HCT116 (cell line): ENCODE measurements around the gene RC3H2. TPM values are rescaled to one million over a fixed set of nuclear protein-coding genes. Genes with fewer than 3 reads are reported as not detected.

Source experiments
- ATAC-seq: fragments of 200-7000 bp; cut with Tn5 transposase; 2 replicates; pipeline ENCODE4 v1.9.1; 2020; ENCODE audit warnings: mild to moderate bottlenecking, moderate library complexity
- BruUV-seq: library from RNA; stranded (reverse); fragments of 400-500 nt; replicated peaks from 2 replicates; lab custom pipeline; 2021; lab: Mats Ljungman, UMichigan
- CTCF ChIA-PET: fragments of 300-600 bp; sonication (Branson Sonifier 250); formaldehyde crosslinking; loops from one replicate; lab custom pipeline; 2021; ENCODE audit warnings: antibody characterized with exemption; lab: Charles Lee
- POLR2A ChIA-PET: fragments of 300-600, 350-600 bp; sonication (Branson Sonifier 250); formaldehyde crosslinking; loops from one replicate; lab custom pipeline; 2021; ENCODE audit warnings: antibody characterized with exemption; lab: Charles Lee
- RAD21 ChIA-PET, 2 experiments: fragments of 300-600 bp; sonication (Branson Sonifier 250); formaldehyde crosslinking; loops; one replicate each; lab custom pipeline; 2023; ENCODE audit warnings: low total read pairs in 2 of 2; ENCODE audit not compliant: uncharacterized antibody in 2 of 2, unreplicated experiment in 2 of 2, low non-redundant PET in 1 of 2; lab: Charles Lee
- DNase-seq: peaks from one replicate; pipeline ENCODE4 v3.0.0-alpha.2; 2010; ENCODE audit warnings: low read depth, low spot score
- H2AFZ ChIP-seq: fragments of 200-600 bp; shearing (Covaris generic), sonication (generic); 2 replicates; pipeline ENCODE4 v1.6.1; 2017; ENCODE audit warnings: low read depth, mixed run types, mixed read lengths, antibody characterized with exemption, low read length; ENCODE audit not compliant: poor library complexity, severe bottlenecking
- H3K27ac ChIP-seq: 2 replicates; pipeline ENCODE4 v1.5.1; 2012; ENCODE audit warnings: low read depth, low read length
- H3K27me3 ChIP-seq: fragments of 200-600 bp; sonication (generic); 2 replicates; pipeline ENCODE4 v1.6.1; 2016; ENCODE audit warnings: mixed run types, low read length, mixed read lengths; ENCODE audit not compliant: insufficient read depth
- H3K36me3 ChIP-seq, 2 experiments: fragments of 200-500 bp in 1 of 2; fragments of 200-600 bp in 1 of 2; sonication (Bioruptor generic) in 1 of 2; sonication (generic) in 1 of 2; 2 replicates each; pipeline versions ENCODE4 v1.5.1 to v1.6.1; 2014 to 2016; ENCODE audit warnings: low read length in 2 of 2, inconsistent platforms in 1 of 2, mixed read lengths in 1 of 2, mixed run types in 1 of 2; ENCODE audit not compliant: insufficient read depth in 2 of 2, control insufficient read depth in 1 of 2
- H3K4me1 ChIP-seq, 2 experiments: fragments of 200-600 bp in 1 of 2; sonication (generic) in 1 of 2; 2 replicates each; pipeline versions ENCODE4 v1.5.1 to v1.6.1; 2012 to 2017; ENCODE audit warnings: low read length in 2 of 2, inconsistent platforms in 1 of 2, mild to moderate bottlenecking in 1 of 2, mixed read lengths in 1 of 2, mixed run types in 1 of 2, moderate library complexity in 1 of 2; ENCODE audit not compliant: insufficient read depth in 2 of 2, control insufficient read depth in 1 of 2
- H3K4me2 ChIP-seq: fragments of 200-600 bp; sonication (generic); 2 replicates; pipeline ENCODE4 v1.6.1; 2017; ENCODE audit warnings: mixed run types, low read length, mixed read lengths
- H3K4me3 ChIP-seq, 2 experiments: fragments of 200-600 bp in 1 of 2; sonication (generic) in 1 of 2; replicated peaks in 1 of 2; 2 replicates each; pipeline ENCODE4 v1.5.1; 2011 to 2016; ENCODE audit warnings: low read length in 2 of 2, control low read depth in 1 of 2, low read depth in 1 of 2, mild to moderate bottlenecking in 1 of 2, mixed read lengths in 1 of 2, mixed run types in 1 of 2
- H3K79me2 ChIP-seq: fragments of 200-600 bp; sonication (generic); 2 replicates; pipeline ENCODE4 v1.6.1; 2017; ENCODE audit warnings: mild to moderate bottlenecking, mixed run types, low read length, moderate library complexity, mixed read lengths; ENCODE audit not compliant: insufficient read depth
- H3K9ac ChIP-seq: fragments of 200-600 bp; sonication (generic); 2 replicates; pipeline ENCODE4 v1.6.1; 2016; ENCODE audit warnings: low read length, mixed read lengths
- H3K9me2 ChIP-seq: fragments of 200-600 bp; sonication (generic), shearing (Covaris generic); 2 replicates; pipeline ENCODE4 v1.6.1; 2017; ENCODE audit warnings: mixed run types, mild to moderate bottlenecking, moderate library complexity; ENCODE audit not compliant: insufficient read depth
- H3K9me3 ChIP-seq, 2 experiments: fragments of 200-500 bp in 1 of 2; fragments of 200-600 bp in 1 of 2; sonication (Bioruptor generic) in 1 of 2; sonication (generic) in 1 of 2; 2 replicates each; pipeline ENCODE4 v1.6.1; 2014 to 2017; ENCODE audit warnings: low read length in 2 of 2, mixed read lengths in 2 of 2, inconsistent platforms in 1 of 2, low read depth in 1 of 2, mild to moderate bottlenecking in 1 of 2, mixed run types in 1 of 2, moderate library complexity in 1 of 2; ENCODE audit not compliant: control insufficient read depth in 1 of 2, insufficient read depth in 1 of 2
- H4K20me1 ChIP-seq: fragments of 200-600 bp; sonication (generic), shearing (Covaris generic); 2 replicates; pipeline ENCODE4 v1.6.1; 2017; ENCODE audit warnings: mixed run types, mild to moderate bottlenecking, moderate library complexity; ENCODE audit not compliant: insufficient read depth
- CBX3 ChIP-seq: IDR thresholded peaks from 2 replicates; pipeline ENCODE4 v1.6.1; 2012; ENCODE audit warnings: low read depth
- CEBPB ChIP-seq: IDR thresholded peaks from 2 replicates; pipeline ENCODE4 v1.6.1; 2012; ENCODE audit warnings: low read depth
- EGR1 ChIP-seq: IDR thresholded peaks from 2 replicates; pipeline ENCODE4 v1.6.1; 2012; ENCODE audit warnings: low read depth
- ELF1 ChIP-seq: IDR thresholded peaks from 2 replicates; pipeline ENCODE4 v1.6.1; 2012; ENCODE audit warnings: low read depth, borderline replicate concordance
- EZH2 ChIP-seq: fragments of 200-600 bp; sonication (generic); IDR thresholded peaks from 2 replicates; pipeline ENCODE4 v1.6.1; 2017; ENCODE audit warnings: antibody characterized with exemption, mixed run types
- EZH2phosphoT487 ChIP-seq: fragments of 200-600 bp; IDR thresholded peaks from 2 replicates; pipeline ENCODE4 v1.6.1; 2018; ENCODE audit warnings: antibody characterized with exemption, borderline replicate concordance
- FOSL1 ChIP-seq: IDR thresholded peaks from 2 replicates; pipeline ENCODE4 v1.6.1; 2012; ENCODE audit warnings: low read depth
- JUND ChIP-seq: IDR thresholded peaks from 2 replicates; pipeline ENCODE4 v1.6.1; 2012
- POLR2A ChIP-seq: IDR thresholded peaks from 2 replicates; pipeline ENCODE4 v1.7.0; 2011; ENCODE audit warnings: borderline replicate concordance; ENCODE audit not compliant: insufficient read depth, insufficient read length; ENCODE audit errors: extremely low read depth
- RAD21 ChIP-seq: IDR thresholded peaks from 2 replicates; pipeline ENCODE4 v1.6.1; 2012; ENCODE audit warnings: low read depth, mild to moderate bottlenecking
- SIN3A ChIP-seq: IDR thresholded peaks from 2 replicates; pipeline ENCODE4 v1.6.1; 2012; ENCODE audit warnings: low read depth
- SRF ChIP-seq: IDR thresholded peaks from 2 replicates; pipeline ENCODE4 v1.6.1; 2012; ENCODE audit warnings: low read depth
- TCF7L2 ChIP-seq: IDR thresholded peaks from 2 replicates; pipeline ENCODE4 v1.7.0; 2011; ENCODE audit warnings: borderline replicate concordance, inconsistent platforms; ENCODE audit not compliant: insufficient read depth, insufficient read length; ENCODE audit errors: extremely low read depth
- ZNF274 ChIP-seq: fragments of 200-500 bp; sonication (Bioruptor generic); IDR thresholded peaks from 2 replicates; pipeline ENCODE4 v1.6.1; 2014; ENCODE audit warnings: mild to moderate bottlenecking, low read depth, low read length, inconsistent platforms
- intact Hi-C: fragments of 100-400 bp; cut with micrococcal nuclease; formaldehyde crosslinking; loops from 2 replicates; pipeline ENCODE4 v1.10.0; 2022
- total RNA-seq: library from RNA; stranded (reverse); gene quantifications from one replicate; pipeline ENCODE4 v1.2.1, GENCODE V29; 2021; ENCODE audit not compliant: unreplicated experiment
- TF ChIP-seq, protein P1 (sequence below): IDR thresholded peaks from 2 replicates; pipeline ENCODE4 v1.6.1; 2012
- TF ChIP-seq, protein P2 (sequence below): IDR thresholded peaks from 2 replicates; pipeline ENCODE4 v1.6.1; 2012

Gene RC3H2
- total RNA-seq, 1 experiment from 2014 or later, result 53.8 TPM

DNA sequence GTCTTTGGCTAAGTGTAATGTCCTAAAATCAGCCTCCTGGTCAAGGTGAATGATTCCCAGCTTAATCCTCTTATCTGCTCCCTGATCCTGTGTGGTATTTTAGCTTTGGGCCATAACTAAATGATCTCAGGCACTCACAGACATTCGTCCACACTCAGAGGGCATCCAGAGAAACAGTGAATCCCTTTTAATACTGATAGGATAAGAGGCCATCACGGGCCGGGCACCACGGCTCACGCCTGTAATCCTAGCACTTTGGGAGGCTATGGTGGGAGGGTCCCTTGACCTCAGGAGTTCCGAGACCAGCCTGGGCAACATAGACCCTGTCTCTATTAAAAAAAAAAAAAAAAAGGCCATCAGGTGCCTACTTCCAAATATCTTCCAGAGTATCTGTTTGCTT, 83.1 kb downstream of the RC3H2 start:
- H3K9me3 ChIP-seq, result no peaks in the 10 kb centered on the region
- no peak overlapping the region for H2AFZ ChIP-seq
- intact Hi-C loops, result no loop called here
- H3K4me3 ChIP-seq, result no peak overlapping the region
- H3K79me2 ChIP-seq, result peaks cover 23% of the 10 kb centered on the region
- no TSS peak for BruUV-seq
- H3K27me3 ChIP-seq, result no peaks in the 10 kb centered on the region
- H3K27ac ChIP-seq, result no peak overlapping the region
- peaks cover 4 to 6% of the 10 kb centered on the region in 2 experiments; a peak in 3 of 4 replicates for H3K4me1 ChIP-seq
- no peak overlapping the region for H3K4me2 ChIP-seq
- CTCF ChIA-PET, result no interaction called here
- H3K36me3 ChIP-seq, result peaks cover 17 to 19% of the 10 kb centered on the region in 2 experiments; a peak in 3 of 4 replicates
- TF ChIP-seq POLR2A, result no peak
- TF ChIP-seq, protein P1, sequence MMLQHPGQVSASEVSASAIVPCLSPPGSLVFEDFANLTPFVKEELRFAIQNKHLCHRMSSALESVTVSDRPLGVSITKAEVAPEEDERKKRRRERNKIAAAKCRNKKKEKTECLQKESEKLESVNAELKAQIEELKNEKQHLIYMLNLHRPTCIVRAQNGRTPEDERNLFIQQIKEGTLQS, result no peak
- TF ChIP-seq, protein P2, sequence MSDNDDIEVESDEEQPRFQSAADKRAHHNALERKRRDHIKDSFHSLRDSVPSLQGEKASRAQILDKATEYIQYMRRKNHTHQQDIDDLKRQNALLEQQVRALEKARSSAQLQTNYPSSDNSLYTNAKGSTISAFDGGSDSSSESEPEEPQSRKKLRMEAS, result no peak
- no peak overlapping the region for H3K9ac ChIP-seq
- DNase-seq (no peak), ATAC-seq (no peak)
- POLR2A ChIA-PET, result no interaction called here
- H4K20me1 ChIP-seq, result no peaks in the 10 kb centered on the region
- H3K9me2 ChIP-seq, result no peaks in the 10 kb centered on the region
- RAD21 ChIA-PET, result no interaction called here

DNA sequence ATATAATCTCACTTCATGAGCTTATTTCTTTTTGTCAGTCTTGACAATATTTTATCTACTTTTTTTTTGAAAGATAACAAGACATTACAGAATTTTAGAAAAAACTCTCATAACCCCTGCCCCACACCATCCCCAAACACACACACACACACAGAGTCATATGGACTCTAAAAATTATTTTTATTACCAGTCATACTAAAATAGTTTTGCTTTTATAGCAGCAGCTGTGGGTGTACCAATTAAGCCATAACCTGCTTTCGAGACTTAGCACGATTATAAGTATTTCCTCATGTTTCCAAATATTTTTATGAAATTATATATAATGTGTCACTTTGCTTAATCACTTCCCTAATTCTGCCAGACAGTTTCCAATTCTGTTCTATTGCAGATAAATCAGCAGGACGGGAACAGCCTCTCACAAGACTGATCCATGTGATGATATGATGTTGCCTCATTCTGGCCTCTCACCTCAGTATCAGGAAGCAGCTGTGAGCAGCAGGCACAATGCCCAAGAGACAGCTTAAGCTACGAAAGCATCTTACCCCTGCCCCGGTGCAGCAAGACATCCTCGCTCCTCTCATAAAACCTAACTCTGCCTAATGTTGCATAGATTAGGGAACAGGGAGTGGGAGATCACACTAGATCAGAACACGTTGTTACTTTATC, 83.7 kb downstream of the RC3H2 start:
- TF ChIP-seq SRF, result no peak
- TF ChIP-seq TCF7L2, result no peak
- no peak for TF ChIP-seq CBX3
- TF ChIP-seq EZH2, result no peak
- no peak for TF ChIP-seq JUND
- TF ChIP-seq EZH2phosphoT487, result no peak
- no peak for TF ChIP-seq ELF1
- TF ChIP-seq CEBPB, result no peak
- no peak for TF ChIP-seq EGR1
- TF ChIP-seq ZNF274, result no peak
- no peak for TF ChIP-seq SIN3A
- TF ChIP-seq FOSL1, result no peak
- TF ChIP-seq, protein P1, result no peak
- TF ChIP-seq RAD21, result no peak
- no peak overlapping the region for H3K27ac ChIP-seq
- H3K4me1 ChIP-seq, result no peaks in the 10 kb centered on the region; a peak in 1 of 4 replicates
- ChIA-PET CTCF (interaction anchor here (0.7 kb wide), 1 partner anchor 446 kb away, joined by 3 read pairs; no protein-coding TSS in a partner anchor), POLR2A (no interaction called here), RAD21 (no interaction called here)
- H4K20me1 ChIP-seq, result no peaks in the 10 kb centered on the region
- H3K4me3 ChIP-seq, result no peak overlapping the region
- intact Hi-C loops, result no loop called here
- H3K4me2 ChIP-seq, result no peak overlapping the region
- no peak overlapping the region for H2AFZ ChIP-seq
- DNase-seq, result no peak
- H3K9ac ChIP-seq, result no peak overlapping the region
- no TSS peak for BruUV-seq
- H3K9me3 ChIP-seq, result no peaks in the 10 kb centered on the region
- H3K36me3 ChIP-seq, result peaks cover 17 to 19% of the 10 kb centered on the region in 2 experiments; a peak in 3 of 4 replicates
- H3K27me3 ChIP-seq, result no peaks in the 10 kb centered on the region
- ATAC-seq, result no peak
- peaks cover 18% of the 10 kb centered on the region for H3K79me2 ChIP-seq
- H3K9me2 ChIP-seq, result no peaks in the 10 kb centered on the region
